HAP-1 (cell line): Measurements from ENCODE around the gene BTAF1.

Source experiments
- DNase-seq, 2 experiments: peaks; one replicate each; pipeline ENCODE4 v3.0.0-alpha.2; 2016 to 2020; ENCODE audit warnings: low spot score in 2 of 2
- H3K27me3 ChIP-seq: fragments of 250-450 bp; sonication (Bioruptor Pico); 2 replicates; pipeline ENCODE4 v1.5.1; 2020; ENCODE audit warnings: low read depth, mild to moderate bottlenecking, moderate library complexity
- H3K36me3 ChIP-seq: fragments of 250-450 bp; sonication (Bioruptor Pico); replicated peaks from 2 replicates; pipeline ENCODE4 v1.5.1; 2020; ENCODE audit warnings: mild to moderate bottlenecking
- H3K4me1 ChIP-seq: fragments of 250-450 bp; sonication (Bioruptor Pico); 2 replicates; pipeline ENCODE4 v1.5.1; 2020; ENCODE audit warnings: mild to moderate bottlenecking
- H3K4me3 ChIP-seq: fragments of 250-450 bp; sonication (Bioruptor Pico); 2 replicates; pipeline ENCODE4 v1.5.1; 2020; ENCODE audit warnings: mild to moderate bottlenecking, moderate library complexity
- H3K9me3 ChIP-seq: fragments of 250-450 bp; sonication (Bioruptor Pico); 2 replicates; pipeline ENCODE4 v1.5.1; 2020; ENCODE audit warnings: mild to moderate bottlenecking, moderate library complexity
- in situ Hi-C: fragments of 300-500 bp; cut with MboI; formaldehyde crosslinking; loops from 3 replicates; pipeline ENCODE4 v1.14.3; 2020; ENCODE audit warnings: low sequenced_read_pairs, inconsistent platforms, mixed read lengths

The BTAF1 gene

GRCh38 chr10:91923371-91924211, at the start of gene BTAF1:
TSS of gene BTAF1 (plus strand) at chr10:91923770. CDS start at chr10:91924077, 307 bp downstream.
- H3K27me3 ChIP-seq, result 0 out of 2 replicates have a peak, but pooled peaks cover 3% of the 10 kb centered on the region
- in situ Hi-C loops, result loop anchor here (25.0 kb wide), 3 partner anchors 536 to 1011 kb away; partner anchors contain the start of gene ANKRD1
- no peaks in the 10 kb centered on the region for H3K9me3 ChIP-seq
- H3K4me3 ChIP-seq, result peak within 1 kb of the TSS; percentile 68
- no peaks in the 10 kb centered on the region; the same call in none of the 2 replicates for H3K36me3 ChIP-seq
- peaks cover 4% of the 10 kb centered on the region for H3K4me1 ChIP-seq
- DNase-seq, result peak; percentile 91 to 93

- H3K4me1 ChIP-seq, result peaks cover 14% of the 10 kb centered on the region
- no peak for DNase-seq
- no peaks in the 10 kb centered on the region for H3K27me3 ChIP-seq
- no peak overlapping the region for H3K4me3 ChIP-seq
- no peaks in the 10 kb centered on the region for H3K36me3 ChIP-seq
- in situ Hi-C loops, result no loop called here
- H3K9me3 ChIP-seq, result no peaks in the 10 kb centered on the region
Observed at GRCh38 chr10:91875156-91875555, 48.4 kb upstream of the BTAF1 start.

GRCh38 chr10:91875779-91876178, 47.8 kb upstream of the BTAF1 start:
- Histone ChIP-seq H3K4me3 (no peak overlapping the region), H3K36me3 (no peaks in the 10 kb centered on the region), H3K4me1 (peaks cover 20% of the 10 kb centered on the region), H3K27me3 (no peaks in the 10 kb centered on the region), H3K9me3 (no peaks in the 10 kb centered on the region)
- DNase-seq, result no peak
- in situ Hi-C loops, result no loop called here

- Histone ChIP-seq H3K27me3 (no peaks in the 10 kb centered on the region), H3K4me3 (no peak overlapping the region), H3K4me1 (peaks cover 31% of the 10 kb centered on the region), H3K36me3 (no peaks in the 10 kb centered on the region), H3K9me3 (no peaks in the 10 kb centered on the region)
- in situ Hi-C loops, result no loop called here
- DNase-seq, result peak; percentile 86 to 95
Observed at GRCh38 chr10:91879515-91880170, 43.9 kb upstream of the BTAF1 start.

GRCh38 chr10:91880310-91880709, 43.3 kb upstream of the BTAF1 start:
- H3K27me3 ChIP-seq, result no peaks in the 10 kb centered on the region
- H3K4me1 ChIP-seq, result peaks cover 37% of the 10 kb centered on the region
- peak in 1 of 2 experiments; percentile 52 for DNase-seq
- in situ Hi-C loops, result no loop called here
- H3K36me3 ChIP-seq, result no peaks in the 10 kb centered on the region
- no peak overlapping the region for H3K4me3 ChIP-seq
- no peaks in the 10 kb centered on the region for H3K9me3 ChIP-seq

- Histone ChIP-seq H3K9me3 (no peaks in the 10 kb centered on the region), H3K4me1 (peaks cover 44% of the 10 kb centered on the region), H3K4me3 (no peak overlapping the region), H3K36me3 (no peaks in the 10 kb centered on the region), H3K27me3 (no peaks in the 10 kb centered on the region)
- in situ Hi-C loops, result no loop called here
- DNase-seq, result peak; percentile 35 to 47
Observed at GRCh38 chr10:91883549-91884444, 39.8 kb upstream of the BTAF1 start.

- in situ Hi-C loops, result no loop called here
- no peak for DNase-seq
- Histone ChIP-seq H3K9me3 (no peaks in the 10 kb centered on the region), H3K36me3 (no peaks in the 10 kb centered on the region), H3K4me3 (no peak overlapping the region), H3K4me1 (peaks cover 37% of the 10 kb centered on the region), H3K27me3 (no peaks in the 10 kb centered on the region)
Observed at GRCh38 chr10:91884536-91884935, 39.0 kb upstream of the BTAF1 start.

- DNase-seq, result peak; percentile 63 to 64
- H3K9me3 ChIP-seq, result no peaks in the 10 kb centered on the region
- in situ Hi-C loops, result no loop called here
- H3K4me3 ChIP-seq, result no peak overlapping the region
- peaks cover 30% of the 10 kb centered on the region for H3K4me1 ChIP-seq
- no peaks in the 10 kb centered on the region for H3K36me3 ChIP-seq
- H3K27me3 ChIP-seq, result no peaks in the 10 kb centered on the region
Observed at GRCh38 chr10:91885362-91886079, 38.0 kb upstream of the BTAF1 start.

GRCh38 chr10:91886954-91887271, 36.7 kb upstream of the BTAF1 start:
- Histone ChIP-seq H3K9me3 (no peaks in the 10 kb centered on the region), H3K27me3 (no peaks in the 10 kb centered on the region), H3K4me1 (peaks cover 26% of the 10 kb centered on the region), H3K4me3 (no peak overlapping the region), H3K36me3 (no peaks in the 10 kb centered on the region)
- in situ Hi-C loops, result no loop called here
- DNase-seq, result no peak

- no peaks in the 10 kb centered on the region for H3K27me3 ChIP-seq
- DNase-seq, result no peak
- H3K36me3 ChIP-seq, result no peaks in the 10 kb centered on the region
- no peaks in the 10 kb centered on the region for H3K9me3 ChIP-seq
- no peak overlapping the region for H3K4me3 ChIP-seq
- in situ Hi-C loops, result no loop called here
- H3K4me1 ChIP-seq, result peaks cover 26% of the 10 kb centered on the region
Observed at GRCh38 chr10:91887272-91888076, 36.1 kb upstream of the BTAF1 start.

GRCh38 chr10:91891125-91892001, 32.2 kb upstream of the BTAF1 start:
- no peak for DNase-seq
- in situ Hi-C loops, result no loop called here
- H3K9me3 ChIP-seq, result no peaks in the 10 kb centered on the region
- no peaks in the 10 kb centered on the region for H3K27me3 ChIP-seq
- no peak overlapping the region for H3K4me3 ChIP-seq
- H3K36me3 ChIP-seq, result no peaks in the 10 kb centered on the region
- H3K4me1 ChIP-seq, result no peaks in the 10 kb centered on the region

- Histone ChIP-seq H3K36me3 (no peaks in the 10 kb centered on the region), H3K9me3 (no peaks in the 10 kb centered on the region), H3K27me3 (no peaks in the 10 kb centered on the region), H3K4me3 (no peak overlapping the region), H3K4me1 (peaks cover 4% of the 10 kb centered on the region; the same call in 1 of the 2 replicates)
- no peak for DNase-seq
- in situ Hi-C loops, result no loop called here
Observed at GRCh38 chr10:91893051-91893450, 30.5 kb upstream of the BTAF1 start.
